GM12878 (cell line): ENCODE measurements around the gene ACTN2. TPM values are rescaled to one million over a fixed set of nuclear protein-coding genes. Genes with fewer than 3 reads are reported as not detected.

Experiments used
- CHD2 ChIP-seq: IDR thresholded peaks from 2 replicates; pipeline ENCODE4 v1.6.1; 2011; ENCODE audit warnings: low read depth, low read length, improper control_type of control experiment, borderline replicate concordance
- CHD4 ChIP-seq: fragments of 200-600 bp; sonication (generic); IDR thresholded peaks from 2 replicates; pipeline ENCODE4 v1.6.1; 2016; ENCODE audit warnings: mild to moderate bottlenecking
- CREB1 ChIP-seq: IDR thresholded peaks from 2 replicates; pipeline ENCODE4 v1.6.1; 2012; ENCODE audit warnings: low read depth, mild to moderate bottlenecking, inconsistent platforms
- DPF2 ChIP-seq: fragments of 450-650 bp; IDR thresholded peaks from 2 replicates; pipeline ENCODE4 v1.6.1; 2017; ENCODE audit warnings: mild to moderate bottlenecking
- E2F4 ChIP-seq: IDR thresholded peaks from 2 replicates; pipeline ENCODE4 v1.6.1; 2012; ENCODE audit warnings: low read depth, low read length, improper control_type of control experiment
- ELK1 ChIP-seq: IDR thresholded peaks from 2 replicates; pipeline ENCODE4 v1.6.1; 2012; ENCODE audit warnings: low read depth, low read length, improper control_type of control experiment
- FOXM1 ChIP-seq: IDR thresholded peaks from 2 replicates; pipeline ENCODE4 v1.6.1; 2012; ENCODE audit warnings: low read depth, mild to moderate bottlenecking, inconsistent platforms, low read length, moderate library complexity
- GABPA ChIP-seq: IDR thresholded peaks from 2 replicates; pipeline ENCODE4 v1.6.1; 2014; ENCODE audit warnings: antibody characterized with exemption, low read depth, mild to moderate bottlenecking, inconsistent platforms
- HDGF ChIP-seq: fragments of 450-650 bp; IDR thresholded peaks from 2 replicates; pipeline ENCODE4 v1.6.1; 2016; ENCODE audit warnings: antibody characterized with exemption
- IRF4 ChIP-seq: IDR thresholded peaks from 2 replicates; pipeline ENCODE4 v1.6.1; 2011; ENCODE audit warnings: low read depth, low read length
- MLLT1 ChIP-seq: fragments of 450-650 bp; IDR thresholded peaks from 2 replicates; pipeline ENCODE4 v1.6.1; 2016; ENCODE audit warnings: mild to moderate bottlenecking
- MYB ChIP-seq: fragments of 150-350 bp; IDR thresholded peaks from 2 replicates; pipeline ENCODE4 v1.6.1; 2014; ENCODE audit warnings: mild to moderate bottlenecking, low read depth, low read length, borderline replicate concordance
- NR2C2 ChIP-seq: IDR thresholded peaks from 2 replicates; pipeline ENCODE4 v1.6.1; 2011; ENCODE audit warnings: borderline replicate concordance, low read depth; ENCODE audit not compliant: control insufficient read depth, insufficient read length
- NR2F1 ChIP-seq: fragments of 450-650 bp; conservative IDR thresholded peaks from 2 replicates; pipeline ENCODE4 v1.6.1; 2017; ENCODE audit warnings: mild to moderate bottlenecking
- RCOR1 ChIP-seq: conservative IDR thresholded peaks from 2 replicates; pipeline ENCODE4 v1.6.1; 2012; ENCODE audit warnings: low read depth, low read length, improper control_type of control experiment
- RFX5 ChIP-seq: IDR thresholded peaks from 2 replicates; pipeline ENCODE4 v1.6.1; 2011; ENCODE audit warnings: low read depth, low read length, improper control_type of control experiment
- SIN3A ChIP-seq: IDR thresholded peaks from 2 replicates; pipeline ENCODE4 v1.6.1; 2012; ENCODE audit warnings: low read depth, low read length, improper control_type of control experiment
- SMAD1 ChIP-seq: fragments of 450-650 bp; IDR thresholded peaks from 2 replicates; pipeline ENCODE4 v1.6.1; 2018; ENCODE audit warnings: mild to moderate bottlenecking, low read depth; ENCODE audit not compliant: partially characterized antibody
- SP1 ChIP-seq: IDR thresholded peaks from one replicate; pipeline ENCODE4 v1.6.1; 2011; ENCODE audit warnings: low read depth, low read length
- SREBF2 ChIP-seq: IDR thresholded peaks from 2 replicates; pipeline ENCODE4 v1.6.1; 2012; ENCODE audit warnings: mild to moderate bottlenecking, low read length
- STAT1 ChIP-seq: fragments of 450-650 bp; conservative IDR thresholded peaks from 2 replicates; pipeline ENCODE4 v1.6.1; 2014; ENCODE audit warnings: antibody characterized with exemption, mild to moderate bottlenecking
- SUPT20H ChIP-seq: IDR thresholded peaks from 2 replicates; pipeline ENCODE4 v1.6.1; 2011; ENCODE audit warnings: low read depth, mild to moderate bottlenecking, low read length, moderate library complexity, borderline replicate concordance; ENCODE audit not compliant: control insufficient read depth
- WRNIP1 ChIP-seq: IDR thresholded peaks from 2 replicates; pipeline ENCODE4 v1.6.1; 2011; ENCODE audit warnings: low read depth, low read length, improper control_type of control experiment, borderline replicate concordance
- ZBED1 ChIP-seq: IDR thresholded peaks from 2 replicates; pipeline ENCODE4 v1.6.1; 2016; ENCODE audit warnings: borderline replicate concordance
- ZNF592 ChIP-seq: fragments of 450-650 bp; IDR thresholded peaks from 2 replicates; pipeline ENCODE4 v1.6.1; 2017; ENCODE audit warnings: mild to moderate bottlenecking, moderate library complexity
- polyA plus RNA-seq, 11 experiments: library from polyadenylated mRNA; depleted of rRNA in 4 of 11; unstranded in 6 of 11; stranded (reverse) in 5 of 11; fragments of >200 nt; fragmentation: Nextera tagmentation in 4 of 11; fragmentation: Illumina TruSeq in 1 of 11; extraction: Ambion mirVana in 4 of 11; extraction: Trizol in 1 of 11; gene quantifications; 1 replicate in 1 of 11; 2 replicates in 10 of 11; pipeline versions ENCODE4 v1.2.1 to v1.2.3, GENCODE V29; 2011 to 2016; ENCODE audit warnings: inconsistent platforms in 2 of 11, missing spikeins in 2 of 11, low read depth in 1 of 11
- total RNA-seq, 4 experiments: library from RNA; depleted of rRNA in 3 of 4; stranded (reverse); fragments of >200 nt in 3 of 4; fragmentation: Illumina TruSeq in 1 of 4; extraction: Trizol in 1 of 4; gene quantifications; 2 replicates each; pipeline versions ENCODE4 v1.2.1 to v1.2.3, GENCODE V29; 2013 to 2021

ACTN2 gene
- total and polyA plus RNA-seq, 10 of the 15 experiments (the other 5 are each of a cell fraction or from before 2014, with no cell fraction given), result 0.10 TPM; not detected in 9

DNA sequence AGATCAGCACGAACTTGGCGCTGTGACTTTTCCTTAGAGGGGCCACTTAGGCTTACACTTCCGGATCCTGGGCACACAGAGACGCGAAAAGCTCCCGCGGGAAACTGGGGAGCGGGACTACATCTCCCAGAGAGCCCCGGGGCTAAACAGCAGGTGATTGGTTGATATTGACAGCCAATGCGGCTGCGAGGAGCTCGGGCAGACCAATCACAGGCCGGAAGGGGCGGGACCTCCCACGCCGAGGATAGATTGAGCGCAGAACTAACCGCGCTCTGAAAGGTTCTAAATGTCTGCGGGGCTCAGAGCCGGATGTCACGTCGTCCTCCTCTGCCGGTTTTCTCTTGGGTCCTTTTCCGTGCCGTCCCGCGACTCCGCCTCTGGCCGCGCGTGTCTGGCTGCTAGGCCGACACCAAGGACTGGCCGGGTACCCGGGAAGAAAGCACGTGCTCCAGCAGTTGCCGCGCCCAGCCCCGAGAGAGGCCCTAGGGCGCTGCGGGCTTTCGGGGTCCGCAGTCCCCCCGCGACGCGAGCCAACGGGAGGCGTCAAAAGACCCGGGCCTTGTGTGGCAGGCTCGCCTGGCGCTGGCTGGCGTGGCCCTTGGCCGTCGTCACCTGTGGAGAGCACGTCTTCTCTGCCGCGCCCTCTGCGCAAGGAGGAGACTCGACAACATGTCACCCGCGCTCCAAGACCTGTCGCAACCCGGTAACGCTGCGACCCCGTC is 108.9 kb downstream of the ACTN2 start, which contains the start of gene MTR (continued):
- peak; percentile 70 for TF ChIP-seq SIN3A
- TF ChIP-seq ELK1, result peak; percentile 82
- no peak for TF ChIP-seq SREBF2
- TF ChIP-seq ZBED1, result no peak
- peak; percentile 55; the same call in 1 of the 2 replicates for TF ChIP-seq MLLT1
- TF ChIP-seq STAT1, result 0 out of 2 replicates have a peak, but pooled peaks have one; percentile 47
- TF ChIP-seq NR2C2, result no peak
- TF ChIP-seq SP1, result peak; percentile 98
- TF ChIP-seq SMAD1, result no peak
- peak; percentile 87; the same call in 1 of the 2 replicates for TF ChIP-seq DPF2
- TF ChIP-seq RFX5, result no peak
- peak; percentile 38; the same call in 1 of the 2 replicates for TF ChIP-seq E2F4
- no peak for TF ChIP-seq IRF4
- peak; percentile 6 for TF ChIP-seq CREB1
- no peak for TF ChIP-seq CHD4
- TF ChIP-seq RCOR1, result 0 out of 2 replicates have a peak, but pooled peaks have one; percentile 17
- TF ChIP-seq SUPT20H, result no peak
- TF ChIP-seq CHD2, result peak; percentile 95
- TF ChIP-seq WRNIP1, result no peak
- 0 out of 2 replicates have a peak, but pooled peaks have one; percentile 18 for TF ChIP-seq HDGF
- TF ChIP-seq FOXM1, result no peak
- TF ChIP-seq MYB, result no peak
- peak; percentile 43; the same call in 1 of the 2 replicates for TF ChIP-seq NR2F1
- TF ChIP-seq GABPA, result peak; percentile 93
- no peak for TF ChIP-seq ZNF592
